ENCODE measurements around the gene ALDH5A1. TPM values are rescaled to one million over a fixed set of nuclear protein-coding genes. Genes with fewer than 3 reads are reported as not detected.

ALDH5A1 gene
- total RNA-seq, 1 donor from 2014 or later = 14.2 TPM

DNA sequence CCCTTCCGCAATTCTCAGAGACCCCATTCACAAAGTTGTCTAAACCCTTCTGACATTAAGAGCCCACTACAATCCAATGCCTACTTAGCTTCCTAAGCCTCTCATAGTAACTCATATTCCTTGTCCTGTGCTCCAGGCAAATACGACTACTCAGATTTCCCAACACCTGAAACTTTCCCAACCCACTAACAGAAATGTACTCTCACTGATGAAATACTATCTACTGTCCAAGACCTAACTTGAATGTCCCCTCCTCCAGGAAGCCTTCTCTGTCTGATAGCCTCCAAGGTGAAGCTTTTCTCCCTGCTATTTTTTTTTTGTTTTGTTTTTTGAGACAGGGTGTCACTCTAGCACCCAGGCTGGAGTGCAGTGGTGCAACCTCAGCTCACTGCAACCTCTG lies 35.8 kb upstream of the ALDH5A1 start:
- H3K27me3 ChIP-seq = no peaks in the 10 kb centered on the region
- no peaks in the 10 kb centered on the region for H3K9me3 ChIP-seq
- no peak overlapping the region for H3K4me3 ChIP-seq
- TF ChIP-seq POLR2A (IDR thresholded peaks at IDR 0.05) = no peak
- TF ChIP-seq POLR2AphosphoS5 (IDR thresholded peaks at IDR 0.05; ENCODE audit: insufficient read depth in 1 of 2, low read depth in 1 of 2) = no peak
- no peak for TF ChIP-seq CTCF (IDR thresholded peaks at IDR 0.05)
- no peak overlapping the region for H3K27ac ChIP-seq
- no peaks in the 10 kb centered on the region for H3K4me1 ChIP-seq
- no peak for DNase-seq (ENCODE audit: extremely low spot score in 2 of 2)
- no peaks in the 10 kb centered on the region for H3K36me3 ChIP-seq
- intact Hi-C loops (cut with DNase I) = no loop called here

GRCh38 chr6:24460966-24461365 lies 33.8 kb upstream of the ALDH5A1 start:
- no peak overlapping the region for H3K4me3 ChIP-seq
- H3K27ac ChIP-seq = no peak overlapping the region
- DNase-seq (ENCODE audit: extremely low spot score in 2 of 2) = no peak
- H3K36me3 ChIP-seq = no peaks in the 10 kb centered on the region
- H3K9me3 ChIP-seq = no peaks in the 10 kb centered on the region
- H3K27me3 ChIP-seq = no peaks in the 10 kb centered on the region
- intact Hi-C loops (cut with DNase I) = no loop called here
- H3K4me1 ChIP-seq = peaks cover 3% of the 10 kb centered on the region
- TF ChIP-seq CTCF (IDR thresholded peaks at IDR 0.05) (no peak), POLR2AphosphoS5 (IDR thresholded peaks at IDR 0.05; ENCODE audit: insufficient read depth in 1 of 2, low read depth in 1 of 2) (no peak), POLR2A (IDR thresholded peaks at IDR 0.05) (no peak)

- no peak for TF ChIP-seq POLR2A (IDR thresholded peaks at IDR 0.05)
- TF ChIP-seq POLR2AphosphoS5 (IDR thresholded peaks at IDR 0.05; ENCODE audit: insufficient read depth in 1 of 2, low read depth in 1 of 2) = no peak
- no peak for TF ChIP-seq CTCF (IDR thresholded peaks at IDR 0.05)
- H3K9me3 ChIP-seq = no peaks in the 10 kb centered on the region
- no peak for DNase-seq (ENCODE audit: extremely low spot score in 2 of 2)
- no peaks in the 10 kb centered on the region for H3K27me3 ChIP-seq
- intact Hi-C loops (cut with DNase I) = no loop called here
- no peak overlapping the region for H3K4me3 ChIP-seq
- H3K36me3 ChIP-seq = no peaks in the 10 kb centered on the region
- no peak overlapping the region for H3K27ac ChIP-seq
- peaks cover 3% of the 10 kb centered on the region for H3K4me1 ChIP-seq
Observed at GRCh38 chr6:24464253-24465038, 30.3 kb upstream of the ALDH5A1 start.

DNA sequence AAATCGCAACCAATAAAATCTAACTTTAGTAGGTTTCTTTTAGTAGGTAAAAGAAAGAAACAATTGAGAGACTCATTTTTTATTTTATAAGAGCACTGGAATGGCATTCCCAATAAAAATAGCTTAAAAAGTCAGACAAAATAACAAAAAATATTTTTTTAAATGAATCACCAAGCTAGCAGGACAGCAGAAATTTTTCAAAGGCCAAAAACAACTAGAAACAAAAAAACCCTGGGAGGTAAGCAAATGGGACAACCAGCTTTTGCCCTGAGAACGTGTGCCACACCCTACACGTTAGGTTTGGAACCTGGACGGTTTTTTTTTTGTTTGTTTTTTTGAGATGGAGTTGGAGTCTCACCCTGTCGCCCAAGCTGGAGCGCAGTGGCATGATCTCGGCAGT lies 25.0 kb upstream of the ALDH5A1 start:
- Histone ChIP-seq H3K36me3 (no peaks in the 10 kb centered on the region), H3K4me1 (no peaks in the 10 kb centered on the region), H3K9me3 (no peaks in the 10 kb centered on the region), H3K27me3 (no peaks in the 10 kb centered on the region), H3K27ac (no peak overlapping the region), H3K4me3 (no peak overlapping the region)
- intact Hi-C loops (cut with DNase I) = no loop called here
- DNase-seq (ENCODE audit: extremely low spot score in 2 of 2) = no peak
- TF ChIP-seq POLR2AphosphoS5 (IDR thresholded peaks at IDR 0.05; ENCODE audit: insufficient read depth in 1 of 2, low read depth in 1 of 2) (no peak), POLR2A (IDR thresholded peaks at IDR 0.05) (no peak), CTCF (IDR thresholded peaks at IDR 0.05) (no peak)

- DNase-seq (ENCODE audit: extremely low spot score in 2 of 2) = no peak
- Histone ChIP-seq H3K4me3 (no peak overlapping the region), H3K9me3 (no peaks in the 10 kb centered on the region), H3K27ac (no peak overlapping the region), H3K36me3 (no peaks in the 10 kb centered on the region), H3K27me3 (no peaks in the 10 kb centered on the region), H3K4me1 (no peaks in the 10 kb centered on the region)
- intact Hi-C loops (cut with DNase I) = no loop called here
- TF ChIP-seq POLR2AphosphoS5 (IDR thresholded peaks at IDR 0.05; ENCODE audit: insufficient read depth in 1 of 2, low read depth in 1 of 2) = no peak
- TF ChIP-seq CTCF (IDR thresholded peaks at IDR 0.05) = no peak
- no peak for TF ChIP-seq POLR2A (IDR thresholded peaks at IDR 0.05)
Observed at GRCh38 chr6:24472181-24472580, 22.6 kb upstream of the ALDH5A1 start.
